OCI-LY3 (cell line): Measurements from ENCODE around the gene TAF4.

Source experiments
- H2AFZ ChIP-seq: fragments of 200-600, 300-600 bp; shearing (Covaris generic); 2 replicates; pipeline ENCODE4 v1.6.0; 2014; ENCODE audit warnings: antibody characterized with exemption, low read depth, low read length
- H3K27ac ChIP-seq: fragments of 200-600, 300-600 bp; sonication (generic); 2 replicates; pipeline ENCODE4 v1.5.1; 2014; ENCODE audit warnings: mild to moderate bottlenecking, low read length, moderate library complexity, mixed read lengths
- H3K27me3 ChIP-seq: fragments of 200-600, 300-600 bp; sonication (generic); 2 replicates; pipeline ENCODE4 v1.6.1; 2014; ENCODE audit warnings: low read depth, low read length, mixed read lengths
- H3K36me3 ChIP-seq: fragments of 200-600, 300-600 bp; sonication (generic); replicated peaks from 2 replicates; pipeline ENCODE3; 2014; ENCODE audit warnings: low read depth, low read length, mixed read lengths
- H3K4me1 ChIP-seq: fragments of 300-600, 200-600 bp; sonication (generic); 2 replicates; pipeline ENCODE4 v1.6.1; 2014; ENCODE audit warnings: low read length, mixed read lengths
- H3K4me2 ChIP-seq: fragments of 200-600, 300-600 bp; sonication (generic); 2 replicates; pipeline ENCODE4 v1.6.1; 2014; ENCODE audit warnings: low read length, mixed read lengths
- H3K4me3 ChIP-seq: fragments of 300-600, 200-600 bp; sonication (generic); 2 replicates; pipeline ENCODE4 v1.5.1; 2014; ENCODE audit warnings: antibody characterized with exemption, mild to moderate bottlenecking, low read length, moderate library complexity
- H3K79me2 ChIP-seq: fragments of 300-600, 200-600 bp; shearing (Covaris generic); 2 replicates; pipeline ENCODE4 v1.6.1; 2014; ENCODE audit warnings: mild to moderate bottlenecking, low read length, mixed read lengths
- H3K9ac ChIP-seq: fragments of 300-600, 200-600 bp; shearing (Covaris generic); 2 replicates; pipeline ENCODE4 v1.6.0; 2014; ENCODE audit warnings: mild to moderate bottlenecking, low read length, moderate library complexity
- H3K9me3 ChIP-seq: fragments of 200-600, 300-600 bp; shearing (Covaris generic); 2 replicates; pipeline ENCODE4 v1.6.1; 2014; ENCODE audit warnings: low read length, mixed read lengths; ENCODE audit not compliant: insufficient read depth
- H4K20me1 ChIP-seq: fragments of 200-600, 300-600 bp; sonication (generic); 2 replicates; pipeline ENCODE4 v1.6.1; 2016; ENCODE audit warnings: low read length, mixed read lengths; ENCODE audit not compliant: insufficient read depth
- CTCF ChIP-seq: fragments of 200-600, 300-600 bp; sonication (generic); IDR thresholded peaks from 2 replicates; pipeline ENCODE4 v1.5.1; 2014; ENCODE audit warnings: antibody characterized with exemption, low read length, low read depth
- EZH2phosphoT487 ChIP-seq: fragments of 200-600 bp; shearing (Covaris generic); IDR thresholded peaks from 2 replicates; pipeline ENCODE4 v1.6.1; 2018; ENCODE audit warnings: antibody characterized with exemption, mixed run types, low read depth

TAF4 gene

GRCh38 chr20:62049342-62050165, 16.1 kb downstream of the TAF4 start:
- Histone ChIP-seq H3K27ac (no peak overlapping the region), H4K20me1 (peaks cover 91% of the 10 kb centered on the region), H3K9me3 (no peaks in the 10 kb centered on the region), H3K4me2 (no peak overlapping the region), H3K79me2 (peaks cover 99% of the 10 kb centered on the region), H3K4me3 (no peak overlapping the region), H3K27me3 (no peaks in the 10 kb centered on the region), H2AFZ (no peak overlapping the region), H3K4me1 (no peaks in the 10 kb centered on the region), H3K9ac (no peak overlapping the region), H3K36me3 (no peaks in the 10 kb centered on the region)
- no peak for TF ChIP-seq CTCF
- no peak for TF ChIP-seq EZH2phosphoT487

- H4K20me1 ChIP-seq = peaks cover 90% of the 10 kb centered on the region
- H3K4me1 ChIP-seq = no peaks in the 10 kb centered on the region
Observed at GRCh38 chr20:62048821-62049291, 16.8 kb downstream of the TAF4 start.

GRCh38 chr20:62048346-62048761, 17.3 kb downstream of the TAF4 start:
- peaks cover 99% of the 10 kb centered on the region for H3K79me2 ChIP-seq
- TF ChIP-seq EZH2phosphoT487 (no peak), CTCF (no peak)
- H3K27ac ChIP-seq = no peak overlapping the region
- H3K27me3 ChIP-seq = no peaks in the 10 kb centered on the region
- no peak overlapping the region for H3K9ac ChIP-seq
- no peaks in the 10 kb centered on the region for H3K4me1 ChIP-seq
- H2AFZ ChIP-seq = no peak overlapping the region
- no peak overlapping the region for H3K4me3 ChIP-seq
- peaks cover 90% of the 10 kb centered on the region for H4K20me1 ChIP-seq
- no peaks in the 10 kb centered on the region for H3K36me3 ChIP-seq
- H3K4me2 ChIP-seq = no peak overlapping the region
- no peaks in the 10 kb centered on the region for H3K9me3 ChIP-seq

More at GRCh38 chr20:62048821-62049291, 16.8 kb downstream of the TAF4 start:
- TF ChIP-seq EZH2phosphoT487 (no peak), CTCF (no peak)
- H3K9me3 ChIP-seq = no peaks in the 10 kb centered on the region
- H3K27ac ChIP-seq = no peak overlapping the region
- H3K27me3 ChIP-seq = no peaks in the 10 kb centered on the region
- no peaks in the 10 kb centered on the region for H3K36me3 ChIP-seq
- no peak overlapping the region for H2AFZ ChIP-seq
- H3K4me3 ChIP-seq = no peak overlapping the region
- peaks cover 99% of the 10 kb centered on the region for H3K79me2 ChIP-seq
- no peak overlapping the region for H3K9ac ChIP-seq
- H3K4me2 ChIP-seq = no peak overlapping the region

- Histone ChIP-seq H3K79me2 (peaks cover 99% of the 10 kb centered on the region), H4K20me1 (peaks cover 88% of the 10 kb centered on the region)
- TF ChIP-seq CTCF = no peak
- no peak for TF ChIP-seq EZH2phosphoT487
Observed at GRCh38 chr20:62047666-62048345, 17.9 kb downstream of the TAF4 start.

More at GRCh38 chr20:62047666-62048345, 17.9 kb downstream of the TAF4 start:
- no peak overlapping the region for H3K9ac ChIP-seq
- H2AFZ ChIP-seq = no peak overlapping the region
- no peak overlapping the region for H3K4me3 ChIP-seq
- H3K27me3 ChIP-seq = no peaks in the 10 kb centered on the region
- no peak overlapping the region for H3K27ac ChIP-seq
- H3K9me3 ChIP-seq = no peaks in the 10 kb centered on the region
- H3K4me2 ChIP-seq = no peak overlapping the region
- no peaks in the 10 kb centered on the region for H3K36me3 ChIP-seq
- H3K4me1 ChIP-seq = no peaks in the 10 kb centered on the region
